ENCODE measurements around the gene NOP9. TPM values are rescaled to one million over a fixed set of nuclear protein-coding genes. Genes with fewer than 3 reads are reported as not detected.

NOP9 gene
- total and polyA plus RNA-seq, 9 of the 15 experiments (the other 6 are each of a cell fraction or from before 2014, with no cell fraction given), result 1.0 to 27.9 (median 15.1) TPM

DNA sequence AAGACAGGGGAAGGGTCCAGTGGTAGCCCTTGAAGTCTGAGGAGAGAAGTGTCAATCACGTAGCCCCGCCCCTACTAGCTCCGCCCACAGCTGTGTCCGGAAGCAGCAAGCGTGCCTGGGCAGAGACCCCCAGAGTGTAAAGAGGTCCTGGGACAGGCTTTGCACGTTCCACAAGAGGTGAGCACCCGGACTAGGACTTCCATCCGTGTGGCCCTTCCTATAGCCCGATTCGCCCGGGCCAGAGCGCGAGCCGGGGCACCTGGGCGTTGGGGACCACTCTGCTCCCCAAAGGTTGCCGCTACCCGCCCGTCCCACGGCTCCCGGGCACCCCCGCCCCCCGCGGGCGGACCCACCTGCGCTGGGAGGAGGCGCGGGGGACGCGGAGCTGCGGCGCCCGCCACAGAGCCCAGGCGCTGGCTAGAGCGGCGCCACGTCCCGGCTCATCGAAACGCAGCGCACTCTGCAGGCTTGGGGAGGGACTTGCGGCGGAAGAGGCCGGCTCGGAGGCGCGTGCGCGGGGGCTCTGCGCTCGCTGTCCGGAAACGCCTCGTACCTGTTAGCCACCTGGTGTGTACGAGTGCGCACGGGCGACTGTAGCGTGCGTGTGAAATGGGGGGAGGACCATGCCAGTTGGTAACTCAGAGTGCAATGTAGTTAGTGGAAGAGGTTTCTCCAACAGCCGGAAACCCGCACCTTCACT, 28.4 kb upstream of the NOP9 start, which contains the start of gene RABGGTA (continued):
- TF ChIP-seq, protein P1, sequence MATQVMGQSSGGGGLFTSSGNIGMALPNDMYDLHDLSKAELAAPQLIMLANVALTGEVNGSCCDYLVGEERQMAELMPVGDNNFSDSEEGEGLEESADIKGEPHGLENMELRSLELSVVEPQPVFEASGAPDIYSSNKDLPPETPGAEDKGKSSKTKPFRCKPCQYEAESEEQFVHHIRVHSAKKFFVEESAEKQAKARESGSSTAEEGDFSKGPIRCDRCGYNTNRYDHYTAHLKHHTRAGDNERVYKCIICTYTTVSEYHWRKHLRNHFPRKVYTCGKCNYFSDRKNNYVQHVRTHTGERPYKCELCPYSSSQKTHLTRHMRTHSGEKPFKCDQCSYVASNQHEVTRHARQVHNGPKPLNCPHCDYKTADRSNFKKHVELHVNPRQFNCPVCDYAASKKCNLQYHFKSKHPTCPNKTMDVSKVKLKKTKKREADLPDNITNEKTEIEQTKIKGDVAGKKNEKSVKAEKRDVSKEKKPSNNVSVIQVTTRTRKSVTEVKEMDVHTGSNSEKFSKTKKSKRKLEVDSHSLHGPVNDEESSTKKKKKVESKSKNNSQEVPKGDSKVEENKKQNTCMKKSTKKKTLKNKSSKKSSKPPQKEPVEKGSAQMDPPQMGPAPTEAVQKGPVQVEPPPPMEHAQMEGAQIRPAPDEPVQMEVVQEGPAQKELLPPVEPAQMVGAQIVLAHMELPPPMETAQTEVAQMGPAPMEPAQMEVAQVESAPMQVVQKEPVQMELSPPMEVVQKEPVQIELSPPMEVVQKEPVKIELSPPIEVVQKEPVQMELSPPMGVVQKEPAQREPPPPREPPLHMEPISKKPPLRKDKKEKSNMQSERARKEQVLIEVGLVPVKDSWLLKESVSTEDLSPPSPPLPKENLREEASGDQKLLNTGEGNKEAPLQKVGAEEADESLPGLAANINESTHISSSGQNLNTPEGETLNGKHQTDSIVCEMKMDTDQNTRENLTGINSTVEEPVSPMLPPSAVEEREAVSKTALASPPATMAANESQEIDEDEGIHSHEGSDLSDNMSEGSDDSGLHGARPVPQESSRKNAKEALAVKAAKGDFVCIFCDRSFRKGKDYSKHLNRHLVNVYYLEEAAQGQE (IDR thresholded peaks at IDR 0.05; ENCODE audit: borderline replicate concordance), result no peak
- TF ChIP-seq, protein P1 (CRISPR knock-in tag; IDR thresholded peaks at IDR 0.05; ENCODE audit: low read depth), result 0 out of 2 replicates have a peak, but pooled peaks have one; percentile 66
- TF ChIP-seq SAFB (IDR thresholded peaks at IDR 0.05; ENCODE audit: borderline replicate concordance, low read depth, low read length) (no peak), RAD21 (CRISPR knock-in tag; conservative IDR thresholded peaks at IDR 0.05 in 1 of 2, IDR thresholded peaks at IDR 0.05 in 1 of 2) (0 out of 4 replicates have a peak, but pooled peaks of 1 of the 2 experiments have one; percentile 14), ZNF165 (CRISPR knock-in tag; IDR thresholded peaks at IDR 0.05; ENCODE audit: borderline replicate concordance) (no peak), KDM2B (CRISPR knock-in tag; IDR thresholded peaks at IDR 0.05) (no peak), DEAF1 (CRISPR knock-in tag; IDR thresholded peaks at IDR 0.05) (no peak), THRAP3 (IDR thresholded peaks at IDR 0.05; ENCODE audit: borderline replicate concordance) (no peak), NFE2 (IDR thresholded peaks at IDR 0.05; ENCODE audit: low read depth) (0 out of 2 replicates have a peak, but pooled peaks have one; percentile 2), FOXJ3 (CRISPR knock-in tag; IDR thresholded peaks at IDR 0.05) (no peak), TBP (optimal IDR thresholded peaks at IDR 0.05; ENCODE audit: low read depth, low read length) (peak; percentile 54), CBFA2T2 (conservative IDR thresholded peaks at IDR 0.05) (no peak), TRIM24 (IDR thresholded peaks at IDR 0.05) (no peak)
- TF ChIP-seq, protein P2, sequence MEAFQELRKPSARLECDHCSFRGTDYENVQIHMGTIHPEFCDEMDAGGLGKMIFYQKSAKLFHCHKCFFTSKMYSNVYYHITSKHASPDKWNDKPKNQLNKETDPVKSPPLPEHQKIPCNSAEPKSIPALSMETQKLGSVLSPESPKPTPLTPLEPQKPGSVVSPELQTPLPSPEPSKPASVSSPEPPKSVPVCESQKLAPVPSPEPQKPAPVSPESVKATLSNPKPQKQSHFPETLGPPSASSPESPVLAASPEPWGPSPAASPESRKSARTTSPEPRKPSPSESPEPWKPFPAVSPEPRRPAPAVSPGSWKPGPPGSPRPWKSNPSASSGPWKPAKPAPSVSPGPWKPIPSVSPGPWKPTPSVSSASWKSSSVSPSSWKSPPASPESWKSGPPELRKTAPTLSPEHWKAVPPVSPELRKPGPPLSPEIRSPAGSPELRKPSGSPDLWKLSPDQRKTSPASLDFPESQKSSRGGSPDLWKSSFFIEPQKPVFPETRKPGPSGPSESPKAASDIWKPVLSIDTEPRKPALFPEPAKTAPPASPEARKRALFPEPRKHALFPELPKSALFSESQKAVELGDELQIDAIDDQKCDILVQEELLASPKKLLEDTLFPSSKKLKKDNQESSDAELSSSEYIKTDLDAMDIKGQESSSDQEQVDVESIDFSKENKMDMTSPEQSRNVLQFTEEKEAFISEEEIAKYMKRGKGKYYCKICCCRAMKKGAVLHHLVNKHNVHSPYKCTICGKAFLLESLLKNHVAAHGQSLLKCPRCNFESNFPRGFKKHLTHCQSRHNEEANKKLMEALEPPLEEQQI (IDR thresholded peaks at IDR 0.05), result no peak
- TF ChIP-seq, protein P3, sequence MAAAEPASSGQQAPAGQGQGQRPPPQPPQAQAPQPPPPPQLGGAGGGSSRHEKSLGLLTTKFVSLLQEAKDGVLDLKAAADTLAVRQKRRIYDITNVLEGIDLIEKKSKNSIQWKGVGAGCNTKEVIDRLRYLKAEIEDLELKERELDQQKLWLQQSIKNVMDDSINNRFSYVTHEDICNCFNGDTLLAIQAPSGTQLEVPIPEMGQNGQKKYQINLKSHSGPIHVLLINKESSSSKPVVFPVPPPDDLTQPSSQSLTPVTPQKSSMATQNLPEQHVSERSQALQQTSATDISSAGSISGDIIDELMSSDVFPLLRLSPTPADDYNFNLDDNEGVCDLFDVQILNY (CRISPR knock-in tag; IDR thresholded peaks at IDR 0.05), result no peak
